K562 (cell line): Measurements from ENCODE around the gene SORT1. TPM values are rescaled to one million over a fixed set of nuclear protein-coding genes. Genes with fewer than 3 reads are reported as not detected.

Source experiments
- BHLHE40 ChIP-seq: IDR thresholded peaks from 2 replicates; pipeline ENCODE4 v1.6.1; 2011; ENCODE audit warnings: low read length, improper control_type of control experiment
- ELF4 ChIP-seq: fragments of 450-650 bp; formaldehyde crosslinking; IDR thresholded peaks from 2 replicates; pipeline ENCODE4 v1.4.0; 2022; ENCODE audit warnings: missing genetic modification characterization
- EZH2 ChIP-seq: IDR thresholded peaks from 2 replicates; pipeline ENCODE4 v1.6.1; 2012; ENCODE audit warnings: low read depth, mild to moderate bottlenecking, inconsistent platforms, low read length, borderline replicate concordance
- HMG20B ChIP-seq: fragments of 250-450 bp; sonication (Bioruptor Pico); IDR thresholded peaks from 2 replicates; pipeline ENCODE4 v1.5.0; 2021; ENCODE audit warnings: mild to moderate bottlenecking
- NCOA6 ChIP-seq: fragments of 450-650 bp; IDR thresholded peaks from 2 replicates; pipeline ENCODE4 v1.6.1; 2017; ENCODE audit warnings: mild to moderate bottlenecking
- NEUROD1 ChIP-seq: fragments of 150-350 bp; IDR thresholded peaks from 2 replicates; pipeline ENCODE4 v1.6.1; 2014; ENCODE audit warnings: borderline replicate concordance, low read length, low read depth; ENCODE audit not compliant: partially characterized antibody
- PTTG1 ChIP-seq: fragments of 450-650 bp; IDR thresholded peaks from 2 replicates; pipeline ENCODE4 v1.6.1; 2016; ENCODE audit warnings: low read depth, mild to moderate bottlenecking, missing genetic modification characterization, missing compliant biosample characterization
- RFX5 ChIP-seq: IDR thresholded peaks from 2 replicates; pipeline ENCODE4 v1.6.1; 2011; ENCODE audit warnings: low read depth, mild to moderate bottlenecking, improper control_type of control experiment, low read length
- SP2 ChIP-seq: IDR thresholded peaks from 2 replicates; pipeline ENCODE4 v1.6.1; 2011; ENCODE audit warnings: mild to moderate bottlenecking, low read depth, low read length, moderate library complexity; ENCODE audit not compliant: poor library complexity, severe bottlenecking; ENCODE audit errors: extremely low read depth
- STAT5B ChIP-seq: fragments of 250-450 bp; sonication (Bioruptor Pico); IDR thresholded peaks from 2 replicates; pipeline ENCODE4 v1.8.0; 2021; ENCODE audit warnings: mild to moderate bottlenecking, inconsistent platforms
- SUPT5H ChIP-seq: fragments of 450-650 bp; IDR thresholded peaks from 2 replicates; pipeline ENCODE4 v1.6.1; 2016
- TRIM24 ChIP-seq, 2 experiments: fragments of 450-650 bp; IDR thresholded peaks; 2 replicates each; pipeline ENCODE4 v1.6.1; 2016
- YBX1 ChIP-seq: fragments of 450-650 bp; IDR thresholded peaks from 2 replicates; pipeline ENCODE4 v1.7.1; 2016; ENCODE audit warnings: mild to moderate bottlenecking
- ZNF347 ChIP-seq: fragments of 450-650 bp; formaldehyde crosslinking; IDR thresholded peaks from 2 replicates; pipeline ENCODE4 v1.4.0; 2020; ENCODE audit warnings: low read depth, mild to moderate bottlenecking, moderate library complexity
- ZNF586 ChIP-seq: fragments of 450-650 bp; formaldehyde crosslinking; conservative IDR thresholded peaks from 2 replicates; pipeline ENCODE4 v1.4.0; 2020; ENCODE audit warnings: mild to moderate bottlenecking, moderate library complexity
- polyA plus RNA-seq, 8 experiments: library from polyadenylated mRNA; depleted of rRNA in 4 of 8; stranded (reverse) in 5 of 8; unstranded in 3 of 8; fragments of >200 nt; fragmentation: Nextera tagmentation in 2 of 8; fragmentation: Illumina TruSeq in 1 of 8; extraction: Ambion mirVana in 2 of 8; extraction: Trizol in 1 of 8; gene quantifications; 2 replicates each; pipeline versions ENCODE4 v1.2.1 to v1.2.3, GENCODE V29; 2011 to 2014; ENCODE audit warnings: inconsistent platforms in 1 of 8, missing spikeins in 1 of 8
- total RNA-seq, 7 experiments: library from RNA; depleted of rRNA in 6 of 7; stranded (reverse); fragments of >200 nt in 6 of 7; fragmentation: Illumina TruSeq in 2 of 7; extraction: Trizol in 2 of 7; gene quantifications; 2 replicates each; pipeline versions ENCODE4 v1.2.1 to v1.2.3, GENCODE V29; 2011 to 2021; ENCODE audit warnings: low replicate concordance in 1 of 7
- TF ChIP-seq, protein P1 (sequence below), 3 experiments: IDR thresholded peaks in 2 of 3; conservative IDR thresholded peaks in 1 of 3; 2 replicates each; pipeline ENCODE4 v1.5.1; 2011 to 2012; ENCODE audit warnings: low read length in 3 of 3, mild to moderate bottlenecking in 3 of 3, control low read depth in 2 of 3, improper control_type of control experiment in 1 of 3, inconsistent platforms in 1 of 3, low read depth in 1 of 3, mixed read lengths in 1 of 3, moderate library complexity in 1 of 3; ENCODE audit not compliant: insufficient read depth in 2 of 3
- TF ChIP-seq, protein P2 (sequence below): fragments of 450-650 bp; formaldehyde crosslinking; conservative IDR thresholded peaks from 2 replicates; pipeline ENCODE4 v1.4.0; 2022; ENCODE audit warnings: mild to moderate bottlenecking, missing genetic modification characterization
- TF ChIP-seq, protein P3 (sequence below): fragments of 250-450 bp; sonication (Bioruptor Pico); IDR thresholded peaks from 2 replicates; pipeline ENCODE4 v1.8.0; 2022; ENCODE audit warnings: moderate library complexity, mild to moderate bottlenecking, inconsistent platforms
- TF ChIP-seq, protein P4 (sequence below): sonication (generic); formaldehyde crosslinking; IDR thresholded peaks from 2 replicates; pipeline ENCODE4 v1.8.0; 2022; ENCODE audit warnings: mild to moderate bottlenecking, missing genetic modification reagents
- TF ChIP-seq, protein P5 (sequence below): fragments of 450-650 bp; IDR thresholded peaks from 2 replicates; pipeline ENCODE4 v1.6.1; 2017; ENCODE audit warnings: mild to moderate bottlenecking, moderate library complexity

Gene SORT1
- total and polyA plus RNA-seq, 9 of the 15 experiments (the other 6 are each of a cell fraction or from before 2014, with no cell fraction given) = 27.4 to 112 (median 65.0) TPM

DNA sequence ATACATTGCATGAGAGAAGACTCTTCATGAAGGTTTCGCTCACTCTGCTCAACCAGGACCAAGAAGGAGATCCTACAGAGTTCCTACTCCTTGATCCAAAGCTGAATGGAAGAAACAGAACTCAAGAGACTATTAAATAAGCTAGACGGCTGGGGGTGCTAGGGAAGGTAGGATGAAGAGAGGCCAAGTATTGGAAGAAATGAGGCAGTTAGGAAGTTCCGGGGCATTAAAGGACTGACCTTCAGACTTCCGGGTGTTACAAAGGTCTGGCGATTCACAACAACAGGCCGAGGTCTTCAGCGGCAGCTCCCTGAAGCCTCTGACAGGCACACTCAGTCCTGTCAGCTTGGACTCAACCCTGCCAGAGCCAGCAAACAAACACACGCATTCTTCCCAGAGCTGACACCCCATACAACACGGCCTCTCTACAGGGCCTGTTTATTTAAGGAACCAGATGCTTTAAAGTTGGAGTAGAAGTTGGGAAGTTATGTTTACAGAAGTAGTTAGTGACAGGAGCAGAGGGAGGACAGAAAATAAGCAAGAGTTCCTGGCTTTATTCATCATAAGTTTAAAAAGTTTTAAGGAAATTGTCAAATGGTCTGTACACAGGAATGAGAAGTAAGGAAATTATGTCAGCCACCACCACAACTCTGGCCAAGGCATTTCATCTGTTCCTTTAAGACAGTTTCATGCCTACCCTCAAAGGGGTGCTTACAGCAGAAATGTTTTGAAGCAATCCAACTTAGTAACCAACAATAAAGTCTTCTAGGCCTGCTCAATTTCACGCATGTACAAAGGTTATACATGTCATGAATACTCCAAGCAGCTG, 4.7 kb downstream of the SORT1 start (continued):
- TF ChIP-seq, protein P1, sequence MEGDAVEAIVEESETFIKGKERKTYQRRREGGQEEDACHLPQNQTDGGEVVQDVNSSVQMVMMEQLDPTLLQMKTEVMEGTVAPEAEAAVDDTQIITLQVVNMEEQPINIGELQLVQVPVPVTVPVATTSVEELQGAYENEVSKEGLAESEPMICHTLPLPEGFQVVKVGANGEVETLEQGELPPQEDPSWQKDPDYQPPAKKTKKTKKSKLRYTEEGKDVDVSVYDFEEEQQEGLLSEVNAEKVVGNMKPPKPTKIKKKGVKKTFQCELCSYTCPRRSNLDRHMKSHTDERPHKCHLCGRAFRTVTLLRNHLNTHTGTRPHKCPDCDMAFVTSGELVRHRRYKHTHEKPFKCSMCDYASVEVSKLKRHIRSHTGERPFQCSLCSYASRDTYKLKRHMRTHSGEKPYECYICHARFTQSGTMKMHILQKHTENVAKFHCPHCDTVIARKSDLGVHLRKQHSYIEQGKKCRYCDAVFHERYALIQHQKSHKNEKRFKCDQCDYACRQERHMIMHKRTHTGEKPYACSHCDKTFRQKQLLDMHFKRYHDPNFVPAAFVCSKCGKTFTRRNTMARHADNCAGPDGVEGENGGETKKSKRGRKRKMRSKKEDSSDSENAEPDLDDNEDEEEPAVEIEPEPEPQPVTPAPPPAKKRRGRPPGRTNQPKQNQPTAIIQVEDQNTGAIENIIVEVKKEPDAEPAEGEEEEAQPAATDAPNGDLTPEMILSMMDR (IDR thresholded peaks at IDR 0.05 in 2 of 3, conservative IDR thresholded peaks at IDR 0.05 in 1 of 3; ENCODE audit: insufficient read depth in 2 of 3, low read depth in 1 of 3, low read length in 3 of 3) = no peak
- TF ChIP-seq ELF4 (CRISPR knock-in tag) (peak; percentile 67; the same call in 1 of the 2 replicates), NCOA6 (no peak), EZH2 (no peak), YBX1 (no peak), BHLHE40 (peak; percentile 21; the same call in 1 of the 2 replicates), RFX5 (no peak), ZNF347 (no peak), STAT5B (CRISPR knock-in tag) (no peak), HMG20B (CRISPR knock-in tag) (no peak), NEUROD1 (no peak), ZNF586 (CRISPR knock-in tag) (no peak), SUPT5H (peak; percentile 70), PTTG1 (tag) (no peak), SP2 (no peak), TRIM24 (IDR thresholded peaks at IDR 0.05) (no peak)
- TF ChIP-seq, protein P2, sequence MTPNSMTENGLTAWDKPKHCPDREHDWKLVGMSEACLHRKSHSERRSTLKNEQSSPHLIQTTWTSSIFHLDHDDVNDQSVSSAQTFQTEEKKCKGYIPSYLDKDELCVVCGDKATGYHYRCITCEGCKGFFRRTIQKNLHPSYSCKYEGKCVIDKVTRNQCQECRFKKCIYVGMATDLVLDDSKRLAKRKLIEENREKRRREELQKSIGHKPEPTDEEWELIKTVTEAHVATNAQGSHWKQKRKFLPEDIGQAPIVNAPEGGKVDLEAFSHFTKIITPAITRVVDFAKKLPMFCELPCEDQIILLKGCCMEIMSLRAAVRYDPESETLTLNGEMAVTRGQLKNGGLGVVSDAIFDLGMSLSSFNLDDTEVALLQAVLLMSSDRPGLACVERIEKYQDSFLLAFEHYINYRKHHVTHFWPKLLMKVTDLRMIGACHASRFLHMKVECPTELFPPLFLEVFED (CRISPR knock-in tag) = 0 out of 2 replicates have a peak, but pooled peaks have one; percentile 54
- TF ChIP-seq, protein P3, sequence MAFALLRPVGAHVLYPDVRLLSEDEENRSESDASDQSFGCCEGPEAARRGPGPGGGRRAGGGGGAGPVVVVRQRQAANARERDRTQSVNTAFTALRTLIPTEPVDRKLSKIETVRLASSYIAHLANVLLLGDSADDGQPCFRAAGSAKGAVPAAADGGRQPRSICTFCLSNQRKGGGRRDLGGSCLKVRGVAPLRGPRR (CRISPR knock-in tag) = no peak
- TF ChIP-seq, protein P4, sequence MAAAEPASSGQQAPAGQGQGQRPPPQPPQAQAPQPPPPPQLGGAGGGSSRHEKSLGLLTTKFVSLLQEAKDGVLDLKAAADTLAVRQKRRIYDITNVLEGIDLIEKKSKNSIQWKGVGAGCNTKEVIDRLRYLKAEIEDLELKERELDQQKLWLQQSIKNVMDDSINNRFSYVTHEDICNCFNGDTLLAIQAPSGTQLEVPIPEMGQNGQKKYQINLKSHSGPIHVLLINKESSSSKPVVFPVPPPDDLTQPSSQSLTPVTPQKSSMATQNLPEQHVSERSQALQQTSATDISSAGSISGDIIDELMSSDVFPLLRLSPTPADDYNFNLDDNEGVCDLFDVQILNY (CRISPR knock-in tag) = no peak
- TF ChIP-seq, protein P5, sequence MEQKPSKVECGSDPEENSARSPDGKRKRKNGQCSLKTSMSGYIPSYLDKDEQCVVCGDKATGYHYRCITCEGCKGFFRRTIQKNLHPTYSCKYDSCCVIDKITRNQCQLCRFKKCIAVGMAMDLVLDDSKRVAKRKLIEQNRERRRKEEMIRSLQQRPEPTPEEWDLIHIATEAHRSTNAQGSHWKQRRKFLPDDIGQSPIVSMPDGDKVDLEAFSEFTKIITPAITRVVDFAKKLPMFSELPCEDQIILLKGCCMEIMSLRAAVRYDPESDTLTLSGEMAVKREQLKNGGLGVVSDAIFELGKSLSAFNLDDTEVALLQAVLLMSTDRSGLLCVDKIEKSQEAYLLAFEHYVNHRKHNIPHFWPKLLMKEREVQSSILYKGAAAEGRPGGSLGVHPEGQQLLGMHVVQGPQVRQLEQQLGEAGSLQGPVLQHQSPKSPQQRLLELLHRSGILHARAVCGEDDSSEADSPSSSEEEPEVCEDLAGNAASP = no peak
